Esophagus muscularis mucosa (tissue), 4 donors: ENCODE data around the gene DIDO1. TPM values are rescaled to one million over a fixed set of nuclear protein-coding genes. Genes with fewer than 3 reads are reported as not detected.

Experiments
- DNase-seq: peaks from one replicate; pipeline ENCODE4 v3.0.0-alpha.2; 2017; ENCODE audit errors: extremely low spot score
- H3K27ac ChIP-seq, 4 donors: fragments of 200-600 bp; sonication (generic); replicated peaks in 1 of 4; 1 replicate in 3 of 4; 2 replicates in 1 of 4; pipeline ENCODE4 v1.5.1; 2016 to 2019; ENCODE audit warnings: mild to moderate bottlenecking in 1 of 4
- H3K27me3 ChIP-seq, 4 donors: fragments of 200-600 bp; sonication (generic); one replicate each; pipeline versions ENCODE4 v1.5.1 to v1.6.0; 2016 to 2019
- H3K36me3 ChIP-seq, 4 donors: fragments of 200-600 bp; sonication (generic); one replicate each; pipeline ENCODE4 v1.5.1; 2016 to 2019
- H3K4me1 ChIP-seq, 4 donors: fragments of 200-600 bp; sonication (generic); one replicate each; pipeline ENCODE4 v1.5.1; 2016 to 2019
- H3K4me3 ChIP-seq, 4 donors: fragments of 200-600 bp; sonication (generic); 1 replicate in 2 of 4; 2 replicates in 2 of 4; pipeline ENCODE4 v1.5.1; 2016 to 2019; ENCODE audit warnings: mild to moderate bottlenecking in 4 of 4, moderate library complexity in 1 of 4
- H3K9me3 ChIP-seq, 4 donors: fragments of 200-600 bp; sonication (generic); 1 replicate in 3 of 4; 2 replicates in 1 of 4; pipeline ENCODE4 v1.5.1; 2016 to 2019
- EP300 ChIP-seq: sonication (generic); formaldehyde crosslinking; IDR thresholded peaks from one replicate; pipeline ENCODE4 v1.6.1; 2017; ENCODE audit warnings: antibody characterized with exemption
- POLR2A ChIP-seq: fragments of 450-650 bp; IDR thresholded peaks from one replicate; pipeline ENCODE4 v1.6.1; 2017; ENCODE audit warnings: antibody characterized with exemption, moderate library complexity, mild to moderate bottlenecking, low read depth
- POLR2AphosphoS5 ChIP-seq, 2 donors: sonication (generic); formaldehyde crosslinking; IDR thresholded peaks; one replicate each; pipeline ENCODE4 v1.6.1; 2017; ENCODE audit warnings: antibody characterized with exemption in 2 of 2
- WGBS: methylation state at CpG from one replicate; pipeline ENCODE4 v1.1.5; 2018; 5-methylcytosine and 5-hydroxymethylcytosine counted together
- intact Hi-C: fragments of 100-400 bp; cut with DNase I; formaldehyde crosslinking; loops from one replicate; pipeline ENCODE4 v1.15.1; 2023
- total RNA-seq, 4 donors: library from RNA; depleted of rRNA; stranded (reverse); fragments of >200 nt; gene quantifications; one replicate each; pipeline versions ENCODE4 v1.1.0 to v1.2.1, GENCODE V29; 2016
- TF ChIP-seq, protein P1 (sequence below), 3 experiments: fragments of 200-600 bp in 2 of 3; fragments of 450-650 bp in 1 of 3; sonication (generic) in 2 of 3; IDR thresholded peaks; one replicate each; pipeline ENCODE4 v1.5.1; 2017 to 2019; ENCODE audit warnings: antibody characterized with exemption in 3 of 3, mild to moderate bottlenecking in 2 of 3, moderate library complexity in 1 of 3

DIDO1 gene
- total RNA-seq, 4 donors from 2014 or later: 48.9 to 61.6 (median 55.7) TPM

DNA sequence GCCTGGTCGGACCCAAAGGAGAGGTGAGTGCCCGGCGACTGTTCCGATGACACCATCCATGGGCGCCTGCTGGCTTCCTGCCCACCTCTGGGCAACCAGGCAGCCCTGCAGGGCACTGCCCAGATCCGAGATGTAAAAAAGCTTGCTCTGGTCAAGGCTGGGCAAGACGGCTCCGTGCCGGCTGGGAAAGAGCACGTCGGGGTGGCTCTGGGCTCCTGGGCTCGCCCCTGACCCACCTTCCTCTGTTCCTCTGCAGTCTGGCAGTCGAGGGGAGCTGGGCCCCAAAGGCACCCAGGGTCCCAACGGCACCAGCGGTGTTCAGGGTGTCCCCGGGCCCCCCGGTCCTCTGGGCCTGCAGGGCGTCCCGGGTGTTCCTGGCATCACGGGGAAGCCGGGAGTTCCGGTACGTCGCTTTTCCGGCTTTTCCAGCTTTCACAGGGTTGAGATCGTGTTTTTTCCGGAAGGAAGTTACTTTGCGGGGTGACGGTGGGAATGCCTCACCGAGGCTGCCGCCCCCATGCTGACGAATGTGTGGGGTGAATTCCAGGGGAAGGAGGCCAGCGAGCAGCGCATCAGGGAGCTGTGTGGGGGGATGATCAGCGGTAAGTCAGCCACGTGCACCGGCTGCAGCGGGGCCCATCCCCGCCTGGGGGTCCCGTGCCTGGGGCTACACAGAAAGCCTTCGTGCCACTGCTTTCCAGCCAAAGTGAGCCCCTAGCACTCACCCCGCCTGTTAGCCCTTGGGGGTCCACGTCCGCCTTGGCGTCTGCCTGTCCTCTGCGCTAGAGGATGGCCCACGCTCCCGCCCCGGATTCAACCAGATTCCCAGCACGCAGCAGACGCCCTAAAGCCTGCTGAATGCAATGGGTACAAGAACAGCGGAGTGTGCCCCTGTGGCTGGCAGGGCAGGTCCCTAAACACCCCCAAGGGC, 90.1 kb downstream of the DIDO1 start:
- TF ChIP-seq POLR2AphosphoS5 (IDR thresholded peaks at IDR 0.05) (no peak), POLR2A (no peak), EP300 (no peak)
- TF ChIP-seq, protein P1, sequence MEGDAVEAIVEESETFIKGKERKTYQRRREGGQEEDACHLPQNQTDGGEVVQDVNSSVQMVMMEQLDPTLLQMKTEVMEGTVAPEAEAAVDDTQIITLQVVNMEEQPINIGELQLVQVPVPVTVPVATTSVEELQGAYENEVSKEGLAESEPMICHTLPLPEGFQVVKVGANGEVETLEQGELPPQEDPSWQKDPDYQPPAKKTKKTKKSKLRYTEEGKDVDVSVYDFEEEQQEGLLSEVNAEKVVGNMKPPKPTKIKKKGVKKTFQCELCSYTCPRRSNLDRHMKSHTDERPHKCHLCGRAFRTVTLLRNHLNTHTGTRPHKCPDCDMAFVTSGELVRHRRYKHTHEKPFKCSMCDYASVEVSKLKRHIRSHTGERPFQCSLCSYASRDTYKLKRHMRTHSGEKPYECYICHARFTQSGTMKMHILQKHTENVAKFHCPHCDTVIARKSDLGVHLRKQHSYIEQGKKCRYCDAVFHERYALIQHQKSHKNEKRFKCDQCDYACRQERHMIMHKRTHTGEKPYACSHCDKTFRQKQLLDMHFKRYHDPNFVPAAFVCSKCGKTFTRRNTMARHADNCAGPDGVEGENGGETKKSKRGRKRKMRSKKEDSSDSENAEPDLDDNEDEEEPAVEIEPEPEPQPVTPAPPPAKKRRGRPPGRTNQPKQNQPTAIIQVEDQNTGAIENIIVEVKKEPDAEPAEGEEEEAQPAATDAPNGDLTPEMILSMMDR (IDR thresholded peaks at IDR 0.05): no peak
- H3K4me1 ChIP-seq: peaks cover 12 to 25% (median 19%) of the 10 kb centered on the region in 4 donors
- no peaks in the 10 kb centered on the region for H3K9me3 ChIP-seq
- peaks cover 0 to 33% (median 2%) of the 10 kb centered on the region in 4 donors for H3K27me3 ChIP-seq
- H3K27ac ChIP-seq: no peak overlapping the region
- H3K36me3 ChIP-seq: peaks cover 0 to 8% (median 0%) of the 10 kb centered on the region in 4 donors
- intact Hi-C loops: no loop called here
- 82% methylated on average over 31 of the region's 52 CpGs for WGBS
- no peak overlapping the region for H3K4me3 ChIP-seq
- DNase-seq: no peak

DNA sequence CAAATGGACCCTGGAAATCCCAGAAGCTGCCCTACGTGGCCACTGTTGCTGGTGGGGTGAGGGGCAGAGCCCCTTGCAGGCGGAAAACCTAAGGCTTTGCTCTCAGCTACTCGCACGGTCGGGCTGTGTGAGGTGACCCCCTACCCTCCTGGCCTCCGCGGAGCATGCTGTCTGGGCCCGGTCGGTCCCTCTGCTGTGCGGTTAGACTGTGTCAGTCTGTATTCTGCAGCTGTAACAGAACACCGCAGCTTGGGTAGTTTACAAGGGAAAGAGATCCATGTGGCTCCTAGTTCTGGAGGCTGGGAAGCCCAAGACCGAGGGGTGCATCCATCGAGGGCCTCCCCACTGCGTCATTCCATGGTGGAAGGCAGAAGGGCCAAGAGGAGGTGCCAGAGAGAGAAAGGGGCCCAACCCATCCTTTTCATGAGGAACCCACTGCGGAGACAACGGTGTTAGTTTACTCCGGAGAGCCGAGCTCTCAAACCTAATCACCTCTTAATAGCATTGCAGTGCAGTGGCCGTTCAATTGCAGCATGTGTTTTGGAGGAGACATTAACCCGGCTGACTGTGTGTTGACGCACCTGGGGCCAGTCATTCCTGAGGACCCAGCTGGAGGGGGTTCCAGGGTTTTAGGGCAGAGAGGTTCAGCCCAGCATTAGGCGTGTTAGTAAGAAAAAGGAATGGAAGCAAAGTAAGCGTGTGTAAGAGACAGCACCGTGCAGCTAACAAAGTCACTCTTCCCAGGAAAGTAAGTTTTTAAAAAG, 91.2 kb downstream of the DIDO1 start:
- Histone ChIP-seq H3K36me3 (no peaks in the 10 kb centered on the region), H3K4me1 (peaks cover 12 to 31% (median 20%) of the 10 kb centered on the region in 4 donors), H3K9me3 (no peaks in the 10 kb centered on the region), H3K27ac (no peak overlapping the region), H3K27me3 (peaks cover 0 to 33% (median 2%) of the 10 kb centered on the region in 4 donors), H3K4me3 (no peak overlapping the region)
- WGBS: 87% methylated on average over 14 of the region's 24 CpGs
- intact Hi-C loops: no loop called here
- TF ChIP-seq POLR2AphosphoS5 (IDR thresholded peaks at IDR 0.05): no peak
- no peak for TF ChIP-seq EP300
- TF ChIP-seq POLR2A: no peak
- TF ChIP-seq, protein P1 (IDR thresholded peaks at IDR 0.05): no peak
- no peak for DNase-seq

DNA sequence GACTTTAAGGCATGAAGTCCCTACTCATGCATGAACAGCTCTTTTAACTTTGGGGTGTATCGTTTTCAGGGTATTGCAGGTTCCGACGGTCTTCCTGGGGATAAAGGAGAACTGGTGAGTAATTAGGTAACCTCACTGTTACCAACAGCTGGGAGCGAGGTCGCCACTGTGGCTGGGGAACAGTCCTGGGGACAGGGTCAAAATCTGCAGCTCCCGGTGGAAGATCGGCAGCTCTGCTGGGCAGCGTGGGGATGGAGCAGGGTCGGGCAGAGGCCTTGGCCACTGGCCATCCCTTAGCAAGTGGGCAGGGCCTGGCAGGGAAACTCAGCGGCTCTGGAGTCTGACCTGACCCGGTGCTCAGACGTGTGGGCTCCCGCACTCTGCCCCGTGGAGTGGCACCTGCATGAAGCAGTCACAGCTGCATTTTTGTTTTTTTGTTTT, 93.3 kb downstream of the DIDO1 start:
- WGBS: 31% methylated on average over 8 of the region's 14 CpGs
- no peak for DNase-seq
- TF ChIP-seq, protein P1 (IDR thresholded peaks at IDR 0.05): no peak
- TF ChIP-seq POLR2A (no peak), POLR2AphosphoS5 (IDR thresholded peaks at IDR 0.05) (no peak), EP300 (no peak)

DNA sequence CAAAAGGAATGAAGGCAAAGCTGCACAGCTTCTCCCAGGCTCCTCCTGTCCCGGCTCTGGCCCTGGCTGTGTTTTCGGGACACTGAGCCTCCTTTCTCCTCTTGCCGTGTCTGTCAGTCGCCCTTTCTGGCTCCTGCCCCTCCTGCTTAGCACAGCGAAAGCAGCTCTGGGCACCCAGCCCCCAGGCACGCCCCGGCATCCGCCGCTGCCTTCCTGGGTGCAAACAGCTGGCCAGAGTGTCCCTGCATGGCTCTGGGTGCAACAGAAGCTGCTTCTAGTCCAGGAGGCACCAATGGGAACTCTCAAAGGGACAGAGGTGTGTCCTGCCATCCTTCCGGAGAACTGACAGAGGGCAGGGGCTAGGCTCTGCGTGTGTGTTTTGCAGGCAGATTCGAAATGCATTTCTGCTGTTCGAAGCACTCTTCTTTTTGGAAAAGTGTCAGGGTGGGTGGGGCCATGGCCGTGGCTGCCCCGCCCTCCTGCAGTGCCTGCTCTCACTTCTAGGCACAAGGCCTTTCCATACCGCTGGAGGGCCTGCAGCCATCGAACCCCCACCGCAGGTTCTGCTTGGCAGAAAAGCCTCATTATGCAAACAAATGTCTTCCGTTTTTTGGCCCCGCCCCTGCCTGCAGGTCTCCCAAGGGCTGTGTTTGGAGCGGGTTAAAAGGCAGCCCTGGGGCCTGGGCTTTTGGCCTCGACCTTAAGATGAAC, 93.9 kb downstream of the DIDO1 start:
- no peak for DNase-seq
- peaks cover 0 to 25% (median 2%) of the 10 kb centered on the region in 4 donors for H3K27me3 ChIP-seq
- H3K27ac ChIP-seq: peak overlapping the region in 3 of 4 donors; percentile 23 to 70 (median 58)
- intact Hi-C loops: no loop called here
- H3K9me3 ChIP-seq: no peaks in the 10 kb centered on the region
- peaks cover 0 to 4% (median 0%) of the 10 kb centered on the region in 4 donors for H3K36me3 ChIP-seq
- peaks cover 12 to 31% (median 20%) of the 10 kb centered on the region in 4 donors for H3K4me1 ChIP-seq
- no peak for TF ChIP-seq POLR2A
- TF ChIP-seq EP300: no peak
- no peak for TF ChIP-seq POLR2AphosphoS5 (IDR thresholded peaks at IDR 0.05)
- TF ChIP-seq, protein P1 (IDR thresholded peaks at IDR 0.05): no peak
- peak overlapping the region in 2 of 4 donors; percentile 8 to 22 for H3K4me3 ChIP-seq
- WGBS: 22% methylated on average over 22 of the region's 22 CpGs

More for the DNA sequence above, 93.3 kb downstream of the DIDO1 start:
- intact Hi-C loops: no loop called here
- Histone ChIP-seq H3K4me3 (peak overlapping the region in 2 of 4 donors; percentile 8 to 22), H3K4me1 (peaks cover 12 to 31% (median 20%) of the 10 kb centered on the region in 4 donors), H3K9me3 (no peaks in the 10 kb centered on the region), H3K27ac (peak overlapping the region in 3 of 4 donors; percentile 23 to 70 (median 58)), H3K27me3 (peaks cover 0 to 31% (median 2%) of the 10 kb centered on the region in 4 donors), H3K36me3 (no peaks in the 10 kb centered on the region)
